AG04450 (cell line): ENCODE measurements around the gene ARHGEF10L. TPM values are rescaled to one million over a fixed set of nuclear protein-coding genes. Genes with fewer than 3 reads are reported as not detected.
A peak's percentile ranks its signal among the peaks of the same experiment; 100 is the strongest.

ENCODE experiments used
- CTCF ChIA-PET: fragments of 300-600, 350-600 bp; formaldehyde crosslinking; extraction: SDS; loops from one replicate; lab custom pipeline; 2022; ENCODE audit warnings: antibody characterized with exemption, inconsistent platforms; lab: Charles Lee
- POLR2A ChIA-PET: fragments of 350-600 bp; formaldehyde crosslinking; extraction: SDS; loops from one replicate; lab custom pipeline; 2021; ENCODE audit warnings: antibody characterized with exemption, inconsistent platforms; lab: Yijun Ruan, JAX
- DNase-seq: peaks from one replicate; pipeline ENCODE4 v3.0.0-alpha.2; 2011; ENCODE audit warnings: low read depth, low spot score
- H3K27ac ChIP-seq: one replicate; pipeline ENCODE4 v1.5.1; 2012; ENCODE audit warnings: low read depth, low read length, control low read depth
- H3K27me3 ChIP-seq: one replicate; pipeline ENCODE4 v1.6.0; 2012; ENCODE audit warnings: low read length; ENCODE audit not compliant: control insufficient read depth, insufficient read depth
- H3K4me3 ChIP-seq: 2 replicates; pipeline ENCODE4 v1.5.1; 2011; ENCODE audit warnings: mild to moderate bottlenecking, low read depth, low read length, control low read depth
- H3K9me3 ChIP-seq: 2 replicates; pipeline ENCODE4 v1.5.1; 2012; ENCODE audit warnings: low read length; ENCODE audit not compliant: control insufficient read depth, insufficient read depth
- polyA plus RNA-seq: library from polyadenylated mRNA; depleted of rRNA; stranded (reverse); fragments of >200 nt; gene quantifications from 2 replicates; pipeline ENCODE4 v1.2.3, GENCODE V29; 2011
- TF ChIP-seq, protein P1 (sequence below): IDR thresholded peaks from 2 replicates; pipeline ENCODE4 v1.5.1; 2011; ENCODE audit warnings: low read depth, low read length, control low read depth, inconsistent platforms

Gene ARHGEF10L
- polyA plus RNA-seq, 1 experiment = 5.7 TPM

DNA sequence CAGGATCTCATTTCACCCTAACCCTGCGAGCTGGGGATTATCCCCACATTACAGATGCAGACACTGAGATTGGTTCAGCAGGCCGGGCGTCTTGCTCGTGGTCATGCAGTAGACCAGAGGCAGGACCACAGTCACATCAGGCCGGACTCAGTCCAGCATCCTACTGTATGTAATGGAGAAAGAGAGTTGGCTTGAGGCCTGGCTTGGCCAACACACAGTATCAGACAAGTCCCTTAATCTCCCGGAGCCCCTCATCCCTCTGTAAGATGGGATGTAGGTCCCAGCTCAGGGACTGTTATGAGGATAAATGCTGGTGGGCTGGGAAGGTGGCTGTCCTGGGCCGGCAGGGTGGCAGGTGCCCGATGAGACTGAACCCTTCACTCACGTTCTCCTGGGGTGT, 149.5 kb downstream of the ARHGEF10L start:
- POLR2A ChIA-PET = no interaction called here
- H3K9me3 ChIP-seq = peaks cover 7% of the 10 kb centered on the region; the same call in 1 of the 2 replicates
- CTCF ChIA-PET = no interaction called here
- H3K27me3 ChIP-seq = no peaks in the 10 kb centered on the region
- TF ChIP-seq, protein P1, sequence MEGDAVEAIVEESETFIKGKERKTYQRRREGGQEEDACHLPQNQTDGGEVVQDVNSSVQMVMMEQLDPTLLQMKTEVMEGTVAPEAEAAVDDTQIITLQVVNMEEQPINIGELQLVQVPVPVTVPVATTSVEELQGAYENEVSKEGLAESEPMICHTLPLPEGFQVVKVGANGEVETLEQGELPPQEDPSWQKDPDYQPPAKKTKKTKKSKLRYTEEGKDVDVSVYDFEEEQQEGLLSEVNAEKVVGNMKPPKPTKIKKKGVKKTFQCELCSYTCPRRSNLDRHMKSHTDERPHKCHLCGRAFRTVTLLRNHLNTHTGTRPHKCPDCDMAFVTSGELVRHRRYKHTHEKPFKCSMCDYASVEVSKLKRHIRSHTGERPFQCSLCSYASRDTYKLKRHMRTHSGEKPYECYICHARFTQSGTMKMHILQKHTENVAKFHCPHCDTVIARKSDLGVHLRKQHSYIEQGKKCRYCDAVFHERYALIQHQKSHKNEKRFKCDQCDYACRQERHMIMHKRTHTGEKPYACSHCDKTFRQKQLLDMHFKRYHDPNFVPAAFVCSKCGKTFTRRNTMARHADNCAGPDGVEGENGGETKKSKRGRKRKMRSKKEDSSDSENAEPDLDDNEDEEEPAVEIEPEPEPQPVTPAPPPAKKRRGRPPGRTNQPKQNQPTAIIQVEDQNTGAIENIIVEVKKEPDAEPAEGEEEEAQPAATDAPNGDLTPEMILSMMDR = no peak
- no peak for DNase-seq
- no peak overlapping the region for H3K27ac ChIP-seq
- no peak overlapping the region for H3K4me3 ChIP-seq

DNA sequence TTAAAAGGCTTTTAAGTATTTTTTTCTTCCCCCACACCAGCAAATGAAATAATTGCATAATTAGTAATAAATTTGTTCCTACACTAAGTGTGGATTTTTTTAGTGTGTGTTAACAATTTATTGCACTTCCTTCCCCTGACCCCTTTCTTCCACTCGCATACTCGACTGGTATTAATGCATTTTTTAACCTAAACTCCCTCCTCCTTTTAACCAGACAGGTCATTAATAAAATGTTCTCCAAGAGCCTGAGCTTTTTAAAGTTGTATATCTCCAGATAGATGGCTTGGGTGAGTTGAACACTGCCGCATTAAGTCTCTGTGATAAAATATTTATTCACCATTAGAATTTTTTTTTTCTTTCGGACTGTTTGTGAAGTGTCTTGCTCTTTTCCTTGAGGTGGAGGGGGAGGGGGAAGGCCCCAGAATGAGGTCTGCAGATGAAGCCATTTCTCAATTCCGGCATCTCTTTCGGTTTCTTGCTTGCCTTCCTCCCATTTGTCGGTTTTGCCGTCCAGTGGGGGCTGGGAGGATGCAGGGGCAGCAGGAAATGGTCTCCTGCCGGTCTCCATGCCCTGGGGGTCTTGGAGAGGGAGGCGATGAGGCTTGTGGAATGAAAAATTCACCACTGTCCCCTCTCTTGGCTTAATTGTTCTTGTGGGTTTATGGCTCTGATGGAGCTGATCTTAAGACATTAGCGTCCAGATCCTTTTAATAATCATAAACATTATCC, 151.6 kb downstream of the ARHGEF10L start:
- DNase-seq = no peak
- ChIA-PET POLR2A (no interaction called here), CTCF (interaction anchor here (0.5 to 1.6 kb wide), 4 partner anchors 8 to 409 kb away, joined by 3 to 6 read pairs (median 4); no protein-coding TSS in a partner anchor)
- no peak overlapping the region for H3K4me3 ChIP-seq
- TF ChIP-seq, protein P1 = no peak
- peaks cover 7% of the 10 kb centered on the region; the same call in 1 of the 2 replicates for H3K9me3 ChIP-seq
- H3K27ac ChIP-seq = no peak overlapping the region
- H3K27me3 ChIP-seq = no peaks in the 10 kb centered on the region

DNA sequence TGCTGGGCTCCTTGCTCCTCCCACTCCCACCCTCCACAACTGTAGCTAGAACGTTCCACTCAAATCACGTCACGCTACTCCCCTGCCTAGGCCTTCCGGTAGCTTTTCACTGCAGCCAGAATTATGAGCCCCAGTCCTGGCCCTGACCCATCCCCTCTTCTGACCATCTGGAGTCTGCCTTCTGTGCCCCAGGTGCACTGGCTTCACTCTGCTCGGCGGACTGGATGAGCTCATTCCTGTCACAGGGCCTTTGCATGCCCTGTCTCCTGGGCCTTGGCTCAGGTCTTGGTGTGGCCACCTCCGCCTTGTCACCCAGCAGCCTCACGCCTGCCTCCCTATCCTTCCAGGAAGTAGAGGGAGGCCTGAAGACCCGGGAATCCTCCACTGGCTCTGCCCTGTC, 153.1 kb downstream of the ARHGEF10L start:
- POLR2A ChIA-PET = no interaction called here
- TF ChIP-seq, protein P1 = no peak
- no peak for DNase-seq
- H3K27me3 ChIP-seq = no peaks in the 10 kb centered on the region
- peaks cover 3% of the 10 kb centered on the region; the same call in 1 of the 2 replicates for H3K9me3 ChIP-seq
- H3K4me3 ChIP-seq = no peak overlapping the region
- H3K27ac ChIP-seq = no peak overlapping the region
- CTCF ChIA-PET = interaction anchor here (1.0 to 1.6 kb wide), 3 partner anchors 31 to 407 kb away, joined by 3 to 8 read pairs (median 6); no protein-coding TSS in a partner anchor

DNA sequence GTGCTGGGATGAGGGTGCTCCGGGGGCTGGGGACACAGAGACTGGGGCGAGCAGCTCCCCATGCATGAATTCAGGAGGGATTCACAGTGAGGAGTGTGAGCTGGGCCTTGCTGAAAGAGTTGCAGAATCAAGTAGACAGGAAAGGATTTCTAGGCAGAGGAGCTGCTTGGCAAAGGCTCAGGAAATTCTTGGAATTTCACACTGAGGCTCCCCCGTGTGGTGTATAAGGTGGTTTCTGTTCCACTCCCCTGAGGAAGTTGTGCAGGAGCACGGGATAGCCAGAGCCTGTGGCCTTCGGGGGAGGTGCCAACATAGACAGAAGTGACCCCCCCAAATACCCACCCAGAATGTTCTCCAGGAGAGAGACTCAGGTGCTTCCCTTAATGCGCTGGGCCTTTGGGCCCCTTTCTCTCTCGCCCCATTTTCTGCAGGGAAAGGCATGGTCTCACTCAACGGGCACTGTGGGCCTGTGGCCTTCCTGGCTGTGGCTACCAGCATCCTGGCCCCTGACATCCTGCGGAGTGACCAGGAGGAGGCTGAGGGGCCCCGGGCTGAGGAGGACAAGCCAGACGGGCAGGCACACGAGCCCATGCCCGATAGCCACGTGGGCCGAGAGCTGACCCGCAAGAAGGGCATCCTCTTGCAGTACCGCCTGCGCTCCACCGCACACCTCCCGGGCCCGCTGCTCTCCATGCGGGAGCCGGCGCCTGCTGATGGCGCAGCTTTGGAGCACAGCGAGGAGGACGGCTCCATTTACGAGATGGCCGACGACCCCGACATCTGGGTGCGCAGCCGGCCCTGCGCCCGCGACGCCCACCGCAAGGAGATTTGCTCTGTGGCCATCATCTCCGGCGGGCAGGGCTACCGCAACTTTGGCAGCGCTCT, 157.2 kb downstream of the ARHGEF10L start:
- Histone ChIP-seq H3K4me3 (no peak overlapping the region), H3K27ac (no peak overlapping the region), H3K9me3 (no peaks in the 10 kb centered on the region), H3K27me3 (no peaks in the 10 kb centered on the region)
- ChIA-PET CTCF (interaction anchor here (0.6 to 3.8 kb wide), 13 partner anchors 10 to 203 kb away, joined by 3 to 29 read pairs (median 4); no protein-coding TSS in a partner anchor), POLR2A (interaction anchor here (0.7 kb wide), 1 partner anchor 136 kb away, joined by 5 read pairs; no protein-coding TSS in a partner anchor)
- TF ChIP-seq, protein P1 = peak; percentile 65
- peak; percentile 52 for DNase-seq
